ENCODE data around the gene TRIM66.

The TRIM66 gene

DNA sequence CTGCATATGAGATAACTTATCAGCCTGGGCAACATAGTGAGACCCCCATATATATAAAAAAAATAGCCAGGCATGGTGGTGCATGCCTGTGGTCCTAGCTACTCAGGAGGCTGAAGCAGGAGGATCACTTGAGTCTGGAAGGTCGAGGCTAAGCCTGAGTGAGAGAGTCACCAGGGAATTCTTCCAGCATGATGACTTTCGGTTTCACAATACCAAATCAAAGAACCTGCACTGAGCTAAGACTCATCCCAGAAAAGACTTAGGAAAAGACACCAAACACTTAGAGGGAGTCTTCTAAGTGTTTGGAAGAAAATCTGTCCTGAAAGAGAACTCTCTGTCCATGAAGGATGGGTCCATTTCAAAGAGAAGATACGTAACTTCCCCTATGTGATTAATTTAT is 101.2 kb downstream of the TRIM66 start:
- DNase-seq, result no peak
- Histone ChIP-seq H3K4me1 (no peaks in the 10 kb centered on the region), H3K4me3 (ENCODE audit: low read depth, low read length) (no peak overlapping the region), H3K27me3 (no peaks in the 10 kb centered on the region), H3K36me3 (no peaks in the 10 kb centered on the region), H3K9me3 (no peaks in the 10 kb centered on the region)
- TF ChIP-seq, protein P1, sequence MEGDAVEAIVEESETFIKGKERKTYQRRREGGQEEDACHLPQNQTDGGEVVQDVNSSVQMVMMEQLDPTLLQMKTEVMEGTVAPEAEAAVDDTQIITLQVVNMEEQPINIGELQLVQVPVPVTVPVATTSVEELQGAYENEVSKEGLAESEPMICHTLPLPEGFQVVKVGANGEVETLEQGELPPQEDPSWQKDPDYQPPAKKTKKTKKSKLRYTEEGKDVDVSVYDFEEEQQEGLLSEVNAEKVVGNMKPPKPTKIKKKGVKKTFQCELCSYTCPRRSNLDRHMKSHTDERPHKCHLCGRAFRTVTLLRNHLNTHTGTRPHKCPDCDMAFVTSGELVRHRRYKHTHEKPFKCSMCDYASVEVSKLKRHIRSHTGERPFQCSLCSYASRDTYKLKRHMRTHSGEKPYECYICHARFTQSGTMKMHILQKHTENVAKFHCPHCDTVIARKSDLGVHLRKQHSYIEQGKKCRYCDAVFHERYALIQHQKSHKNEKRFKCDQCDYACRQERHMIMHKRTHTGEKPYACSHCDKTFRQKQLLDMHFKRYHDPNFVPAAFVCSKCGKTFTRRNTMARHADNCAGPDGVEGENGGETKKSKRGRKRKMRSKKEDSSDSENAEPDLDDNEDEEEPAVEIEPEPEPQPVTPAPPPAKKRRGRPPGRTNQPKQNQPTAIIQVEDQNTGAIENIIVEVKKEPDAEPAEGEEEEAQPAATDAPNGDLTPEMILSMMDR (IDR thresholded peaks at IDR 0.05; ENCODE audit: low read depth, low read length), result no peak

DNA sequence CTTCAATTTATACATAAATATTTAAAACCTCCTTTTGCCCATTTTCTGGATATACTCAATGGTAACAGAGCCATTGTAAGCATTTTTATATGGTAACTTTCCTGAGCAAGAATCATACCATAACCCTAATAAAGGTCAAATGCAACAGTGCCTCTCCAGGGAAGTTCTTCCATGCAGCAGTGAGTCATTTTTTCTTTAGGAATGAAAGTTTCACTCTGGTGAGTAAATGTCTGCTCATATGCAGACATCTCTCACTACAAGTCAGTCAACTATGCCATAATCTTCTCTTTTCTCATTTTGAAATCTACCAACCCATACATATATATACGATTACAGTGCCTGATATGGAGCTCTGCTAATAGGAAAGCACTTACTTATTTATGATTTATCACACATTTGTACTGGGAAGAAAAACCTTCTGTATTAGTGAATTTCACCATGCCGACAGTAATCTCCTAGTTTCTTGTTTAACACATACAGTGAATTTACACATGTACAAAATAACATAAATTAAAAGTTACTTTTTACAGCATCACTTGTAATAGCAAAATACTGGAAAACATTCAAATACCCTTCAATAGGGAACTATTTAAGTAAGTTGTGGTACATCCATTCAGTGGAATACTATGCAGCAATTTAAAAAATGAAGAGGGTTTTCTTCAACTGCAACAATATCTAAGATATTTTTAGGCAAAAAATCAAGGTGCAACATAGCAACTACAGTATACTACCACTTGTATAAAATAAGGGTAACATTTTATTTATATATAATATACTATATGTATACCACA is 104.5 kb downstream of the TRIM66 start:
- no peaks in the 10 kb centered on the region for H3K27me3 ChIP-seq
- no peak overlapping the region for H3K4me3 ChIP-seq (ENCODE audit: low read depth, low read length)
- no peaks in the 10 kb centered on the region for H3K9me3 ChIP-seq
- no peaks in the 10 kb centered on the region for H3K36me3 ChIP-seq
- H3K4me1 ChIP-seq, result no peaks in the 10 kb centered on the region
- TF ChIP-seq, protein P1 (IDR thresholded peaks at IDR 0.05; ENCODE audit: low read depth, low read length), result no peak
- no peak for DNase-seq

DNA sequence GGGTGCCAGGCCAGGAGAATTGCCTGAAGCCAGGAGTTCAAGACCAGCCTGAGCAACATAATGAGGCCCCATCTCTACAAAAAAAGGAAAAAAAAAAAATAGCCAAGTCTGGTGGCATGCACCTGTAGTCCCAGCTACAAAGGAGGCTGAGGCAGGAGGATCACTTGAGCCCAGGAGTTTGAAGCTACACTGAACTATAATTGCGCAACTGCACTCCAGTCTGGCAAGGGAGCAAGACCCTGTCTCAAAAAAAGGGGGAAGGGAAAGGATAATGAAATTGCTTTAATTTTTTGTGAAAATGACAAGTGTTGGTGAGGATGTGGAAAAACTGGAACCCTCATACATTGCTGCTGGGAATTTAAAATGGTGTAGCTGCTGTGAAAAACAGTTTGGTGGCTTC is 107.7 kb downstream of the TRIM66 start:
- Histone ChIP-seq H3K4me1 (no peaks in the 10 kb centered on the region), H3K9me3 (no peaks in the 10 kb centered on the region), H3K4me3 (ENCODE audit: low read depth, low read length) (no peak overlapping the region), H3K36me3 (no peaks in the 10 kb centered on the region), H3K27me3 (no peaks in the 10 kb centered on the region)
- DNase-seq, result no peak
- TF ChIP-seq, protein P1 (IDR thresholded peaks at IDR 0.05; ENCODE audit: low read depth, low read length), result no peak

DNA sequence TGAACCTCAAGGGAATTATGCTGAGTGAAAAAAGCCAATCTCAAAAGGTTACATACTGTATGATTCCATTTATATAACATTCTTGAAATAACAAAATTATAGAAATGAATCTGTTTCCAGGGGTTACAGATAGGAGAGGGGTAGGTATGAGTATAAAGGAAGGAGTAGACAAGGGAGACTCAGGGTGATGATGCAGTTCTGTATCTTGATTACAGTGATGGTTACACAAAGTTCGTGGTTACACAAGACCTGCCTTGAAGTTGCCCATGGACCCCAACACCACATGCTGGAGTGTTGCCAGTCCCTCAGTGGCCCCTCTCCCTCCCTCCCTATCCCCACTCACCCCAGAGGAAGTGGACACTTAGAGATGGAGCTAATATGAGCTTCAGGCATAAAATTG is 108.7 kb downstream of the TRIM66 start:
- no peaks in the 10 kb centered on the region for H3K36me3 ChIP-seq
- H3K4me1 ChIP-seq, result no peaks in the 10 kb centered on the region
- no peaks in the 10 kb centered on the region for H3K9me3 ChIP-seq

DNA sequence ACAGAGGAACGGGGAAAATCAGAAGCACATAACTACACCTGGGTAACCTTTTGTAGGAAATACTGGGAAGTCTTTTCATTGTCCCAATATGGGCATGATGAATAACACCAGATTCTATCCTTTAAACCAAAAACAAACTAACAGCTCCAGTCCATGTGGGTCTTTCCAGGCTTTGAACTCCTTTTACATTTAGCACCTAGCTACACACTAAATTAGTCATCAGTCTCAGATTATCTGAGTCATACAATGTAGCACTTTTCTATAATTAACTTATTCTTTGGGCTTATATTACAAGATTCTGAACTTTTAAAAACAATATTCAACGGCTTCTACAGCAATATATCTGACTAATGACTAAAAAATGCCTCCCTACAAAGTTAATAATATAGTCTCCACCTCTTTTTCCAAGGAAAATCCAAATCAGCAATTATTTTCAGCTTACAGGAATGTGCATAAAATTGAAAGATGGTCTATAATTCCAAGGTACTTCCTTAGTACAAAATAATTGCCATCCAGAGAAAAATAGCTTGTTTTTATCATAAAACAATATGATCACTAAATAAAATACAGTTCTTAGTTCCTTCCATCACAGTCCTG is 114.8 kb downstream of the TRIM66 start:
- TF ChIP-seq, protein P1 (IDR thresholded peaks at IDR 0.05; ENCODE audit: low read depth, low read length), result no peak
- Histone ChIP-seq H3K36me3 (no peaks in the 10 kb centered on the region), H3K4me1 (no peaks in the 10 kb centered on the region), H3K9me3 (no peaks in the 10 kb centered on the region), H3K27me3 (no peaks in the 10 kb centered on the region), H3K4me3 (ENCODE audit: low read depth, low read length) (no peak overlapping the region)
- DNase-seq, result no peak

More for the DNA sequence above, 108.7 kb downstream of the TRIM66 start:
- no peak overlapping the region for H3K4me3 ChIP-seq (ENCODE audit: low read depth, low read length)
- DNase-seq, result no peak
- no peaks in the 10 kb centered on the region for H3K27me3 ChIP-seq
- TF ChIP-seq, protein P1 (IDR thresholded peaks at IDR 0.05; ENCODE audit: low read depth, low read length), result no peak

DNA sequence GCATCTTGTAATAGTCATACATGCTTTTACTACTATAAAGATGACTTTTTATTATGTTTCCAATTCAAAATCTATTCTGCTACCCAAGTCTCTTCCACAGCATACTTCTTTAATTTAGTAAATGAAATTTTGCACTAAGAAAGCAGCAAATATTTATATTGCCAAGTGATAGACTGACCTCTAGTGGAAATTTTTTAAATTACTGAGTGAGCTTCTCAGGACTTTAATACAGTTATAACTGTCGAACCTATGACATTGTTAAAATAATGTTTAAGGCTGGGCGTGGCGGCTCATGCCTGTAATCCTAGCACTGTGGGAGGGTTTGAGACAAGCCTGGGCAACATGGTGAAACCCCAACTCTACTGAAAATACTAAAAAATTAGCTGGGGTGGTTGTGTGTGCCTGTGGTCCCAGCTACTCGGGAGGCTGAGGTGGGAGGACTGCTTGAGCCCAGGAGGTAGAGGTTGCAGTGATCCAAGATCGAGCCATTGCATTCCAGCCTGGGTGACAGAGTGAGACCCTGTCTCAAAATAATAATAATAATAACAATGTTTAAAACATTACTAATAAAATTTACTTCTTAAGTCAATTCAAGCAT is 115.8 kb downstream of the TRIM66 start:
- TF ChIP-seq, protein P1 (IDR thresholded peaks at IDR 0.05; ENCODE audit: low read depth, low read length), result peak; percentile 33
- no peaks in the 10 kb centered on the region for H3K36me3 ChIP-seq
- no peak overlapping the region for H3K4me3 ChIP-seq (ENCODE audit: low read depth, low read length)
- H3K4me1 ChIP-seq, result no peaks in the 10 kb centered on the region
- no peaks in the 10 kb centered on the region for H3K9me3 ChIP-seq
- DNase-seq, result no peak
- H3K27me3 ChIP-seq, result no peaks in the 10 kb centered on the region

All from BE2C (cell line).